ENCODE results near the gene MIEN1. TPM values are rescaled to one million over a fixed set of nuclear protein-coding genes. Genes with fewer than 3 reads are reported as not detected.
A peak's percentile ranks its signal among the peaks of the same experiment; 100 is the strongest.

The MIEN1 gene
- total and polyA plus RNA-seq, 2 of the 13 experiments (the other 11 are each of a cell fraction or from before 2014, with no cell fraction given) = 40.6 to 56.6 TPM

DNA sequence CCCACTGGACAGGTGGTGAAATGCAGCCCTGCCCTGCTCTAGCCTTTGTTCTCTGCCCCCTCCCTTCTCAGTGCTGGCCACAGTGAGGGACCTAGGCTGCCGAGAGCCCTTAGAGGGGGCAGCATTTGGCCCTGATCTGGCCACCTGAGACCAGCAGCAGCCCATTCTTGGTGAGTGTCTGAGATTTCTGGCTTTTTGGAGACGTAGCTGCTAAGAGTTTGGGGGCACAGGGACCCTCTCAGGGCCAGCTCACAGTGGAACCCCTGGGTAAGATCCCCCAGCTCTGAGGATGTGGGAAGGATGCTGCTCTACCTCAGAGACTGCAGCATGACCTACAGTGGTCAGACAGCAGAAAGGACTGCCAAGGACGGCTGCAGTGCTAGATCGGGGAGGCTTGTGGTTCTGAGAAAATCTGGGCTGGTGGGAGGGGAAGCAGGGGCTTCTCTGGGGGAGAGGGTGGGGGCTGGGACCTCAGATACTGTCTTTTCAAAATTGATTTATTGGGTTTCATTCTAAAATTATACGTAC is 20.7 kb upstream of the MIEN1 start:
- DNase-seq (ENCODE audit: low spot score) (no peak), ATAC-seq (peak; percentile 40), FAIRE-seq (no peak)
- no peak overlapping the region for H2AFZ ChIP-seq (ENCODE audit: low read length)
- POLR2A ChIA-PET = interaction anchor here (1.0 to 5.2 kb wide), 9 partner anchors 12 to 114 kb away, joined by 3 to 79 read pairs (median 10); partner anchors contain the start of genes ERBB2, MIEN1 and STARD3
- peak overlapping the region in 1 of 3 experiments; percentile 54; a peak in 2 of 6 replicates for H3K4me3 ChIP-seq (replicated peaks in 1 of 3; ENCODE audit: insufficient read depth in 1 of 3, low read depth in 2 of 3, low read length in 3 of 3)
- peak overlapping the region; percentile 54 for H3K27ac ChIP-seq (ENCODE audit: extremely low read length, insufficient read depth, low read length)
- peaks cover 3 to 8% of the 10 kb centered on the region in 2 experiments; a peak in 4 of 5 replicates for H3K36me3 ChIP-seq (replicated peaks in 1 of 2; ENCODE audit: control insufficient read depth in 1 of 2, insufficient read depth in 2 of 2, low read length in 2 of 2)
- peak overlapping the region; percentile 42; the same call in 1 of the 2 replicates for H3K9ac ChIP-seq (ENCODE audit: insufficient read depth, low read depth, low read length)
- no peaks in the 10 kb centered on the region; the same call in 1 of the 2 replicates for H4K20me1 ChIP-seq (ENCODE audit: insufficient read depth, low read length)
- intact Hi-C loops (cut with micrococcal nuclease; ENCODE audit: unreplicated experiment) = loop anchor here (5.0 kb wide), 1 partner anchor 79 kb away; no protein-coding TSS in a partner anchor
- peaks cover 76% of the 10 kb centered on the region for H3K4me1 ChIP-seq (ENCODE audit: insufficient read depth, low read length)
- no peaks in the 10 kb centered on the region for H3K79me2 ChIP-seq (ENCODE audit: insufficient read depth, low read length)
- WGBS (ENCODE audit: low lambda C conversion rate) = 54% methylated on average over 3 of the region's 5 CpGs
- no TSS peak for BruUV-seq (replicated peaks)
- H3K9me3 ChIP-seq (ENCODE audit: low read length) = no peaks in the 10 kb centered on the region
- peaks cover 0 to 12% of the 10 kb centered on the region in 2 experiments; a peak in 4 of 5 replicates for H3K27me3 ChIP-seq (ENCODE audit: control insufficient read depth in 1 of 2, insufficient read depth in 2 of 2, low read length in 2 of 2)
- CTCF ChIA-PET (ENCODE audit: low intra/inter-chr PET ratio, low total read pairs) = interaction anchor here (1.7 kb wide), 1 partner anchor 21 kb away, joined by 4 read pairs; the partner anchor contains the start of gene MIEN1
- in situ Hi-C loops (cut with HindIII; ENCODE audit: extremely low pct_ligation_motif_present, low pct_unique_long_range_greater_than_20kb) = loop anchor here (5.0 kb wide), 2 partner anchors 79 to 129 kb away; no protein-coding TSS in a partner anchor
- H3K4me2 ChIP-seq (ENCODE audit: low read depth, low read length) = peak overlapping the region; percentile 78
- TF ChIP-seq, protein P1, sequence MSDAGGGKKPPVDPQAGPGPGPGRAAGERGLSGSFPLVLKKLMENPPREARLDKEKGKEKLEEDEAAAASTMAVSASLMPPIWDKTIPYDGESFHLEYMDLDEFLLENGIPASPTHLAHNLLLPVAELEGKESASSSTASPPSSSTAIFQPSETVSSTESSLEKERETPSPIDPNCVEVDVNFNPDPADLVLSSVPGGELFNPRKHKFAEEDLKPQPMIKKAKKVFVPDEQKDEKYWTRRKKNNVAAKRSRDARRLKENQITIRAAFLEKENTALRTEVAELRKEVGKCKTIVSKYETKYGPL (CRISPR knock-in tag; IDR thresholded peaks at IDR 0.05) = no peak
- TF ChIP-seq, protein P2, sequence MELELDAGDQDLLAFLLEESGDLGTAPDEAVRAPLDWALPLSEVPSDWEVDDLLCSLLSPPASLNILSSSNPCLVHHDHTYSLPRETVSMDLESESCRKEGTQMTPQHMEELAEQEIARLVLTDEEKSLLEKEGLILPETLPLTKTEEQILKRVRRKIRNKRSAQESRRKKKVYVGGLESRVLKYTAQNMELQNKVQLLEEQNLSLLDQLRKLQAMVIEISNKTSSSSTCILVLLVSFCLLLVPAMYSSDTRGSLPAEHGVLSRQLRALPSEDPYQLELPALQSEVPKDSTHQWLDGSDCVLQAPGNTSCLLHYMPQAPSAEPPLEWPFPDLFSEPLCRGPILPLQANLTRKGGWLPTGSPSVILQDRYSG (CRISPR knock-in tag; IDR thresholded peaks at IDR 0.05) = no peak
- TF ChIP-seq ZNF382 (CRISPR knock-in tag; IDR thresholded peaks at IDR 0.05; ENCODE audit: borderline replicate concordance) (no peak), ZFP90 (CRISPR knock-in tag; IDR thresholded peaks at IDR 0.05; ENCODE audit: borderline replicate concordance) (0 out of 2 replicates have a peak, but pooled peaks have one; percentile 30), MTA1 (CRISPR knock-in tag; IDR thresholded peaks at IDR 0.05; ENCODE audit: borderline replicate concordance) (0 out of 2 replicates have a peak, but pooled peaks have one; percentile 8), HNRNPL (IDR thresholded peaks at IDR 0.05; ENCODE audit: low read depth, low read length) (no peak), ZNF292 (CRISPR knock-in tag; IDR thresholded peaks at IDR 0.05; ENCODE audit: borderline replicate concordance, low read depth) (0 out of 2 replicates have a peak, but pooled peaks have one; percentile 3), MED1 (CRISPR knock-in tag; IDR thresholded peaks at IDR 0.05) (no peak), ZMYM3 (CRISPR knock-in tag; IDR thresholded peaks at IDR 0.05) (peak; percentile 94), ZSCAN25 (CRISPR knock-in tag; IDR thresholded peaks at IDR 0.05) (0 out of 2 replicates have a peak, but pooled peaks have one; percentile 0), TOPORS (CRISPR knock-in tag; IDR thresholded peaks at IDR 0.05) (no peak), POLR2AphosphoS2 (IDR thresholded peaks at IDR 0.05; ENCODE audit: low read depth, low read length) (no peak), MED13 (CRISPR knock-in tag; IDR thresholded peaks at IDR 0.05) (no peak)
- TF ChIP-seq, protein P3, sequence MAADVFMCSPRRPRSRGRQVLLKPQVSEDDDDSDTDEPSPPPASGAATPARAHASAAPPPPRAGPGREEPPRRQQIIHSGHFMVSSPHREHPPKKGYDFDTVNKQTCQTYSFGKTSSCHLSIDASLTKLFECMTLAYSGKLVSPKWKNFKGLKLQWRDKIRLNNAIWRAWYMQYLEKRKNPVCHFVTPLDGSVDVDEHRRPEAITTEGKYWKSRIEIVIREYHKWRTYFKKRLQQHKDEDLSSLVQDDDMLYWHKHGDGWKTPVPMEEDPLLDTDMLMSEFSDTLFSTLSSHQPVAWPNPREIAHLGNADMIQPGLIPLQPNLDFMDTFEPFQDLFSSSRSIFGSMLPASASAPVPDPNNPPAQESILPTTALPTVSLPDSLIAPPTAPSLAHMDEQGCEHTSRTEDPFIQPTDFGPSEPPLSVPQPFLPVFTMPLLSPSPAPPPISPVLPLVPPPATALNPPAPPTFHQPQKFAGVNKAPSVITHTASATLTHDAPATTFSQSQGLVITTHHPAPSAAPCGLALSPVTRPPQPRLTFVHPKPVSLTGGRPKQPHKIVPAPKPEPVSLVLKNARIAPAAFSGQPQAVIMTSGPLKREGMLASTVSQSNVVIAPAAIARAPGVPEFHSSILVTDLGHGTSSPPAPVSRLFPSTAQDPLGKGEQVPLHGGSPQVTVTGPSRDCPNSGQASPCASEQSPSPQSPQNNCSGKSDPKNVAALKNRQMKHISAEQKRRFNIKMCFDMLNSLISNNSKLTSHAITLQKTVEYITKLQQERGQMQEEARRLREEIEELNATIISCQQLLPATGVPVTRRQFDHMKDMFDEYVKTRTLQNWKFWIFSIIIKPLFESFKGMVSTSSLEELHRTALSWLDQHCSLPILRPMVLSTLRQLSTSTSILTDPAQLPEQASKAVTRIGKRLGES (CRISPR knock-in tag; IDR thresholded peaks at IDR 0.05; ENCODE audit: borderline replicate concordance) = no peak
- TF ChIP-seq, protein P4, sequence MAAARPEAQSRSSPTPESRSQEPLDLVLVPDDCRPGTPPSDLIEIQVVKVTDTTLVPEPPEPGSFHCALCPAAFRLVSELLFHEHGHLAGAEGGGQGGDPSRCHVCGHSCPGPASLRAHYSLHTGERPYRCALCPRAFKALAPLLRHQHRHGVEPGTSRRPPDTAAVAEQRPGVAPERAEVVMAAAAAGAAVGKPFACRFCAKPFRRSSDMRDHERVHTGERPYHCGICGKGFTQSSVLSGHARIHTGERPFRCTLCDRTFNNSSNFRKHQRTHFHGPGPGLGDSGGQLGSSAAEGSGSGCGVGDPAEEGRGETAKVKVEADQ (CRISPR knock-in tag; IDR thresholded peaks at IDR 0.05; ENCODE audit: borderline replicate concordance) = no peak
- TF ChIP-seq, protein P5, sequence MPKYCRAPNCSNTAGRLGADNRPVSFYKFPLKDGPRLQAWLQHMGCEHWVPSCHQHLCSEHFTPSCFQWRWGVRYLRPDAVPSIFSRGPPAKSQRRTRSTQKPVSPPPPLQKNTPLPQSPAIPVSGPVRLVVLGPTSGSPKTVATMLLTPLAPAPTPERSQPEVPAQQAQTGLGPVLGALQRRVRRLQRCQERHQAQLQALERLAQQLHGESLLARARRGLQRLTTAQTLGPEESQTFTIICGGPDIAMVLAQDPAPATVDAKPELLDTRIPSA (CRISPR knock-in tag; IDR thresholded peaks at IDR 0.05; ENCODE audit: borderline replicate concordance) = no peak
- TF ChIP-seq, protein P6, sequence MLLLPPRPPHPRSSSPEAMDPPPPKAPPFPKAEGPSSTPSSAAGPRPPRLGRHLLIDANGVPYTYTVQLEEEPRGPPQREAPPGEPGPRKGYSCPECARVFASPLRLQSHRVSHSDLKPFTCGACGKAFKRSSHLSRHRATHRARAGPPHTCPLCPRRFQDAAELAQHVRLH (CRISPR knock-in tag; IDR thresholded peaks at IDR 0.05; ENCODE audit: borderline replicate concordance, low read depth) = no peak

Data from HepG2 (cell line).